ENCODE data around the gene EZH1. TPM values are rescaled to one million over a fixed set of nuclear protein-coding genes. Genes with fewer than 3 reads are reported as not detected.

The EZH1 gene
- total RNA-seq, 1 experiment from 2014 or later = 17.7 TPM

DNA sequence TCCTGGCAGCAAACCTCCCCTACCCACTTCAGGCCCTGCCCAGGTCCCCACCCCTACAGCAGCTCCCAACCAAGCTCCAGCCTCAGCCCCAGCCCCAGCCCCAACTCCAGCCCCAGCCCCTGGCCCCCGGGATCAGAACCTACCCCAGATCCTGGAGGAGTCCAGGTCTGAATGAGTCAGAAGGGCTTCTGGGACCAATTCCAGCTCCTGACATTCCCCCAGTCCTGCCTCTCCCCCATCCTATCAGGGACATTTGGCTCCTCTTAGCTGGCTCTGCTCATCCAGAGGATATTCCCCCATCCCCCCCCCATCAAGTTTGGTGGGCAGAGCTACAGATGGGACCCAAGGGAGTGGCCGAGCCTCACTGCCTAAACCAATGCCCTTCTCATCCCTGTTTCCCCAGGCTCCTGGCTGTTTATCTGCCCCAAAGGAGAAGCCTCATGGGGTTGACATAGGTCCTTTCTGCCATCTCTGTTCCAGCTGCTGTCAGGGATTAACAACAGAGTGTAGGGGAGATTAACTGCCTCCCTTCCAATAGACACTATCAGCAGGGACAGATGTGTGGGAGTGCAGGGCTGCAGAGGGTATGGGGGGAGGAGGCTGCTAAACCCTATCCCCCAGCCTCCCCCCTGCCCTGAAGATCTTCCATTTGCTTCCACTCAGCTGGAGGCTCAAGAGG lies 46.0 kb downstream of the EZH1 start:
- in situ Hi-C loops (cut with HindIII; ENCODE audit: low pct_unique_long_range_greater_than_20kb, low sequenced_read_pairs) = no loop called here
- H3K9me3 ChIP-seq (ENCODE audit: control insufficient read depth, insufficient read depth, low read depth, low read length) = no peaks in the 10 kb centered on the region
- ATAC-seq (no peak), DNase-seq (ENCODE audit: low read depth, low spot score) (no peak)
- H3K36me3 ChIP-seq (ENCODE audit: control insufficient read depth, insufficient read depth, low read length) = no peaks in the 10 kb centered on the region
- intact Hi-C loops (cut with micrococcal nuclease; ENCODE audit: unreplicated experiment) = no loop called here
- H3K27ac ChIP-seq (ENCODE audit: low read length) = no peak overlapping the region
- ChIA-PET POLR2A (no interaction called here), CTCF (interaction anchor here (0.6 kb wide), 1 partner anchor 648 kb away, joined by 3 read pairs; no protein-coding TSS in a partner anchor)
- no peaks in the 10 kb centered on the region for H3K27me3 ChIP-seq (ENCODE audit: control insufficient read depth, insufficient read depth, low read length)
- H3K4me1 ChIP-seq (ENCODE audit: control insufficient read depth, insufficient read depth, low read length) = no peaks in the 10 kb centered on the region
- TF ChIP-seq POLR2AphosphoS5 (IDR thresholded peaks at IDR 0.05; ENCODE audit: low read depth, low read length) (no peak), TCF7L2 (IDR thresholded peaks at IDR 0.05; ENCODE audit: low read depth, low read length) (no peak), SIN3A (IDR thresholded peaks at IDR 0.05; ENCODE audit: borderline replicate concordance, insufficient read depth, low read depth, low read length) (no peak)
- TF ChIP-seq, protein P1, sequence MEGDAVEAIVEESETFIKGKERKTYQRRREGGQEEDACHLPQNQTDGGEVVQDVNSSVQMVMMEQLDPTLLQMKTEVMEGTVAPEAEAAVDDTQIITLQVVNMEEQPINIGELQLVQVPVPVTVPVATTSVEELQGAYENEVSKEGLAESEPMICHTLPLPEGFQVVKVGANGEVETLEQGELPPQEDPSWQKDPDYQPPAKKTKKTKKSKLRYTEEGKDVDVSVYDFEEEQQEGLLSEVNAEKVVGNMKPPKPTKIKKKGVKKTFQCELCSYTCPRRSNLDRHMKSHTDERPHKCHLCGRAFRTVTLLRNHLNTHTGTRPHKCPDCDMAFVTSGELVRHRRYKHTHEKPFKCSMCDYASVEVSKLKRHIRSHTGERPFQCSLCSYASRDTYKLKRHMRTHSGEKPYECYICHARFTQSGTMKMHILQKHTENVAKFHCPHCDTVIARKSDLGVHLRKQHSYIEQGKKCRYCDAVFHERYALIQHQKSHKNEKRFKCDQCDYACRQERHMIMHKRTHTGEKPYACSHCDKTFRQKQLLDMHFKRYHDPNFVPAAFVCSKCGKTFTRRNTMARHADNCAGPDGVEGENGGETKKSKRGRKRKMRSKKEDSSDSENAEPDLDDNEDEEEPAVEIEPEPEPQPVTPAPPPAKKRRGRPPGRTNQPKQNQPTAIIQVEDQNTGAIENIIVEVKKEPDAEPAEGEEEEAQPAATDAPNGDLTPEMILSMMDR (IDR thresholded peaks at IDR 0.05) = no peak
- TF ChIP-seq, protein P2, sequence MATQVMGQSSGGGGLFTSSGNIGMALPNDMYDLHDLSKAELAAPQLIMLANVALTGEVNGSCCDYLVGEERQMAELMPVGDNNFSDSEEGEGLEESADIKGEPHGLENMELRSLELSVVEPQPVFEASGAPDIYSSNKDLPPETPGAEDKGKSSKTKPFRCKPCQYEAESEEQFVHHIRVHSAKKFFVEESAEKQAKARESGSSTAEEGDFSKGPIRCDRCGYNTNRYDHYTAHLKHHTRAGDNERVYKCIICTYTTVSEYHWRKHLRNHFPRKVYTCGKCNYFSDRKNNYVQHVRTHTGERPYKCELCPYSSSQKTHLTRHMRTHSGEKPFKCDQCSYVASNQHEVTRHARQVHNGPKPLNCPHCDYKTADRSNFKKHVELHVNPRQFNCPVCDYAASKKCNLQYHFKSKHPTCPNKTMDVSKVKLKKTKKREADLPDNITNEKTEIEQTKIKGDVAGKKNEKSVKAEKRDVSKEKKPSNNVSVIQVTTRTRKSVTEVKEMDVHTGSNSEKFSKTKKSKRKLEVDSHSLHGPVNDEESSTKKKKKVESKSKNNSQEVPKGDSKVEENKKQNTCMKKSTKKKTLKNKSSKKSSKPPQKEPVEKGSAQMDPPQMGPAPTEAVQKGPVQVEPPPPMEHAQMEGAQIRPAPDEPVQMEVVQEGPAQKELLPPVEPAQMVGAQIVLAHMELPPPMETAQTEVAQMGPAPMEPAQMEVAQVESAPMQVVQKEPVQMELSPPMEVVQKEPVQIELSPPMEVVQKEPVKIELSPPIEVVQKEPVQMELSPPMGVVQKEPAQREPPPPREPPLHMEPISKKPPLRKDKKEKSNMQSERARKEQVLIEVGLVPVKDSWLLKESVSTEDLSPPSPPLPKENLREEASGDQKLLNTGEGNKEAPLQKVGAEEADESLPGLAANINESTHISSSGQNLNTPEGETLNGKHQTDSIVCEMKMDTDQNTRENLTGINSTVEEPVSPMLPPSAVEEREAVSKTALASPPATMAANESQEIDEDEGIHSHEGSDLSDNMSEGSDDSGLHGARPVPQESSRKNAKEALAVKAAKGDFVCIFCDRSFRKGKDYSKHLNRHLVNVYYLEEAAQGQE (IDR thresholded peaks at IDR 0.05; ENCODE audit: insufficient read depth in 1 of 2, low read depth in 2 of 2, low read length in 1 of 2) = no peak
- TSS peak; percentile 83 for BruUV-seq (replicated peaks)
- H3K4me3 ChIP-seq (ENCODE audit: low read depth in 2 of 2, low read length in 2 of 2) = no peak overlapping the region

DNA sequence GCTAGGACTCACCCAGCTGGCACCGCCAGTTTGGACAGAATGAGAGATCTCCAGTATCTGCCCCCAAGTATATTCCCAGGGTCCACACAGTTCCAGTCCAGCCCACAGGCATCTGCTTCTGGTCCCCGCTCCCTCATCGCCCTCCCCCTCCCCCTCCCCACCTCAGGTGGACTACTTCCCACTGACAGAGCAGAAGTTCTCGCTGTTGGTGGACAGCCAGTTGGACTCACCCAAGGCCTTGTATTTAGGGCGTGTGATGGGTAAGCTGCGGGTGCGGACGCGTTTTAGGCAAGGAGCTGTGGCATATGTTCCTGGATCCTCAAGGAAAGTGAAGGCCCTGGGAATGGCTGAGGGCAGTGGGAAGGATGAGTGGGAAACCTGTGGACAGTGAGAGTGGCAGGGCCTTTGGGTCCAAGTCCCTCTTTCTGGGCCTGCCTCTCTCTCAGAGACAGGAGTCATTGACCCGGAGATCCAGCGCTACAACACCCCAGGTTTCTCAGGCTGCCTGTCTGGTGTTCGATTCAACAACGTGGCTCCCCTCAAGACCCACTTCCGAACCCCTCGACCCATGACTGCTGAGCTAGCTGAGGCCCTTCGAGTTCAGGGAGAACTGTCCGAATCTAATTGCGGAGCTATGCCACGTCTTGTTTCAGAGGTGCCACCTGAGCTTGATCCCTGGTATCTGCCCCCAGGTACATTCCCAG lies 47.6 kb downstream of the EZH1 start:
- in situ Hi-C loops (cut with HindIII; ENCODE audit: low pct_unique_long_range_greater_than_20kb, low sequenced_read_pairs) = no loop called here
- ATAC-seq (no peak), DNase-seq (ENCODE audit: low read depth, low spot score) (no peak)
- H3K27ac ChIP-seq (ENCODE audit: low read length) = no peak overlapping the region
- H3K36me3 ChIP-seq (ENCODE audit: control insufficient read depth, insufficient read depth, low read length) = no peaks in the 10 kb centered on the region
- no peaks in the 10 kb centered on the region for H3K9me3 ChIP-seq (ENCODE audit: control insufficient read depth, insufficient read depth, low read depth, low read length)
- ChIA-PET POLR2A (interaction anchor here (0.6 kb wide), 1 partner anchor 56 kb away, joined by 3 read pairs; no protein-coding TSS in a partner anchor), CTCF (interaction anchor here (0.7 kb wide), 1 partner anchor 121 kb away, joined by 12 read pairs; no protein-coding TSS in a partner anchor)
- no peaks in the 10 kb centered on the region for H3K27me3 ChIP-seq (ENCODE audit: control insufficient read depth, insufficient read depth, low read length)
- no peak overlapping the region for H3K4me3 ChIP-seq (ENCODE audit: low read depth in 2 of 2, low read length in 2 of 2)
- BruUV-seq (replicated peaks) = no TSS peak
- TF ChIP-seq POLR2AphosphoS5 (IDR thresholded peaks at IDR 0.05; ENCODE audit: low read depth, low read length) (no peak), SIN3A (IDR thresholded peaks at IDR 0.05; ENCODE audit: borderline replicate concordance, insufficient read depth, low read depth, low read length) (no peak)
- TF ChIP-seq, protein P2 (IDR thresholded peaks at IDR 0.05; ENCODE audit: insufficient read depth in 1 of 2, low read depth in 2 of 2, low read length in 1 of 2) = no peak
- TF ChIP-seq, protein P1 (IDR thresholded peaks at IDR 0.05) = no peak
- intact Hi-C loops (cut with micrococcal nuclease; ENCODE audit: unreplicated experiment) = no loop called here
- no peaks in the 10 kb centered on the region for H3K4me1 ChIP-seq (ENCODE audit: control insufficient read depth, insufficient read depth, low read length)
